Measurements from ENCODE around the gene KLHDC9.

The KLHDC9 gene

GRCh38 chr1:161070761-161071160 is 27.4 kb upstream of the KLHDC9 start:
- no peak for DNase-seq (ENCODE audit: low read depth)
- H3K4me3 ChIP-seq (ENCODE audit: low read length) = no peak overlapping the region
- TF ChIP-seq CTCF (conservative IDR thresholded peaks at IDR 0.05; ENCODE audit: low read length) = no peak

- peak; percentile 72 for DNase-seq (ENCODE audit: low read depth)
- H3K4me3 ChIP-seq (ENCODE audit: low read length) = no peak overlapping the region
- TF ChIP-seq CTCF (conservative IDR thresholded peaks at IDR 0.05; ENCODE audit: low read length) = peak; percentile 76
These were observed 26.2 kb upstream of the KLHDC9 start for GRCh38 chr1:161071886-161072371.

- H3K4me3 ChIP-seq (ENCODE audit: low read length) = no peak overlapping the region
- no peak for DNase-seq (ENCODE audit: low read depth)
- TF ChIP-seq CTCF (conservative IDR thresholded peaks at IDR 0.05; ENCODE audit: low read length) = no peak
These were observed 25.3 kb upstream of the KLHDC9 start for GRCh38 chr1:161072751-161073449.

- TF ChIP-seq CTCF (conservative IDR thresholded peaks at IDR 0.05; ENCODE audit: low read length) = no peak
- DNase-seq (ENCODE audit: low read depth) = no peak
- H3K4me3 ChIP-seq (ENCODE audit: low read length) = no peak overlapping the region
These were observed 24.6 kb upstream of the KLHDC9 start for GRCh38 chr1:161073474-161074121.

- no peak for TF ChIP-seq CTCF (conservative IDR thresholded peaks at IDR 0.05; ENCODE audit: low read length)
- no peak for DNase-seq (ENCODE audit: low read depth)
- no peak overlapping the region for H3K4me3 ChIP-seq (ENCODE audit: low read length)
These were observed 23.3 kb upstream of the KLHDC9 start for GRCh38 chr1:161074676-161075368.

GRCh38 chr1:161076410-161076809 is 21.8 kb upstream of the KLHDC9 start:
- no peak overlapping the region for H3K4me3 ChIP-seq (ENCODE audit: low read length)
- no peak for TF ChIP-seq CTCF (conservative IDR thresholded peaks at IDR 0.05; ENCODE audit: low read length)
- no peak for DNase-seq (ENCODE audit: low read depth)
